CD4-positive, alpha-beta T cell treated with Interleukin-2 at 100 ng/mL for 4 hours (primary cell): ENCODE results near the gene ECSCR.
"Not testable (repeated sequence)": the region's sequence is repeated elsewhere in the genome, so short reads cannot be mapped to it uniquely, and the experiment has no call there.

Experiments
- DNase-seq: peaks from one replicate; pipeline ENCODE4 v3.0.0-alpha.2; 2020; ENCODE audit warnings: low spot score

Gene ECSCR

DNA sequence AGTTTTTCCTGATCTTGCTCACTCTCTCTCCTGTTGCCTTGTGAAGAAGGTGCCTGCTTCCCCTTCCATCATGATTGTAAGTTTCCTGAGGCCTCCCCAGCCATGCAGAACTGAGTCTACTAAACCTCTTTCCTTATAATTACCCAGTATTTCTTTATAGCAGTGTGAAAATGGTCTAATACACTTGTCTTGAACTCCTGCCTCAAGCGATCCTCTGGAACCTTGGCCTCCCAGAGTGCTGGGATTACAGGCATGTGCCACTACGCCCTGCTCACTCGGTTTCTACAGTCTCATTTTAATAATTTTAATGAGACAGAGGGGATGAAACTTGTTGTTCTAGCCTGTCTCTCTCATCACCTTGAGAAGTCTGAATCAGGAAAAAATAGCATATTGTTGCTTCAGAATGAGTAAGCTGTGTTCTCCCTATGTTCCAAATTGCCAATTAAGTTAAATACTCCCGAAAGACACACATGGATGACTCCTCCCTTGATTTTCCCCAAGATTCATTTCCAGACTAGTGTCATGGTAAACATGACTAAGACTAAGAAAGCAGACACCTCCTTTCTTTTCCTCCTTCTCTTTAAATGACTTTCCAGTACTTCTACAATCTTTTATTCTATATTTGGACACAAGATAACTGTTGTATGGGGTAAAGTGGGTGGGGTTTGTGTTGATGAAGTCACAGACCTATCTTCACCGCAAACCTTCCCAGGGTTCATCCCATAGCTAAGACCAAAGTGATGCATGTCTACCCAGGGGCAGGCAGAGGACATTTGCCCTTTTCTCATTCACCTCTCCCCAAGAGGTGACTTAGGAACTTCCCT lies 15.4 kb downstream of the ECSCR start:
- no peak for DNase-seq

DNA sequence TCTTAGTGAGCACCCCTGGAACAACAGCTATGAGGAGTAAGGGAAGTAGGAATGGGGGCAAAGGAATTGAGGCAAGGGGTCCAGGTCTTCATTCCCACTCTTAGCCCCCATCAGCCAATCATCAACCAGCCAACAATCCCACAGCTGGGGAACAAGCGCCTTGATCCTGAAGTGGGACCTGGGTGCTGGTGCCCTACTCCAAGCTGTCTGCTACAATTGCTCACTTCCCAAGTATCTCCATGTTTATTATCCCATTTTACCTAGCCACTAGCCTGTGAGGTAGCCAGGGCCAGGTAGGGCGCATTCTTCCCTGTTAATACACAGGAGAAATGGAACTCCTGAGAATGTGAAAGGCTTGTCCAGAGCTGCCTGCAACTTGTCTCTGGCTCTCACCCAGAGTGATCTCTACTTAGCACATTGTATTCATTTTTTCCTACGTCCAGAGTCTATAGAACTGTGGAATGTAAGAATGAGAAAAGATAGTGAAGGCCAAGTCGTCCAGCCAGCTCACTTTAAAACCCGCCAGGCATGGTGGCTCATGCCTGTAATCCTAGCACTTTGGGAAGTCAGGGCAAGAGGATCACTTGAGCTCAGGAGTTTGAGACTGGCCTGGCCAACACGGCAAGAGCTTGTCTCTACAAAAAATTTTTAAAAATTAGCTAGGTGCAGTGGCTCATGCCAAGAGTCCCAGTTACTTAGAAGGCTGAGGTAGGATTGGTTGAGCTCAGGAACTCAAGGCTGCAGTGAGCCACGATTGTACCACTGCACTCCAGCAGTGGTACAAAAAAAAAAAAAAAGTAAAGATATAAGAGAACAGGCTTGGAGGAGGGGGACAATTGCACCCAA lies 17.0 kb downstream of the ECSCR start:
- no peak for DNase-seq

DNA sequence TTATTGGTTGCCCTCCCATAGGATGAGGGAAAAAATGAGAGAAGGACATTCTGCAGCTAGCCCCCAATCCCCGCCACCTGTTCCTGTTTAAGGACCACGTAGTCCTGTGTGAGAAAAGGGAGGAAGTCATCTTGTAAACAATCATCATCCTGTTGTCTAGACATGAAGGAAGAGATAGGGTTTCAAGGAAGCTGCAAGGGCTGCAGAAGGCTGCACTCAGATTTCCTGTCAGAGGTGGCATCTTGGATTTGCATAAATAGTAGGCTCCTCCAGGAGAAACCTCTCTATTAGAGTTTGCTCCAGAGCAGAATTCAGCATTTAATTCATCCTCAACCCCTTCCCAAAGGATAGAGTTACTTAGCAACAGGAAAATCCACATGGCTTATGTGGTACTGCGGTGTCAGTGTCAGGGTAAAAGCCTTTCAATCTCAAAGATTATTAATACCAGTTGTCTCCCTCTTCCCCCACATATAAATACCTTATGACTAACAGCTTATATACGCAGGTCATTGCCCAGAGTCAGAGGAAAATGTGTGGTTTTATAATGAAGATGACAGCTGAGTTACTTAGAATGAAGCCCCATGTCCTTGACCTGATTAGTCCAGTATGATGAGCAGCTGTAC lies 18.6 kb downstream of the ECSCR start:
- DNase-seq = peak; percentile 46

DNA sequence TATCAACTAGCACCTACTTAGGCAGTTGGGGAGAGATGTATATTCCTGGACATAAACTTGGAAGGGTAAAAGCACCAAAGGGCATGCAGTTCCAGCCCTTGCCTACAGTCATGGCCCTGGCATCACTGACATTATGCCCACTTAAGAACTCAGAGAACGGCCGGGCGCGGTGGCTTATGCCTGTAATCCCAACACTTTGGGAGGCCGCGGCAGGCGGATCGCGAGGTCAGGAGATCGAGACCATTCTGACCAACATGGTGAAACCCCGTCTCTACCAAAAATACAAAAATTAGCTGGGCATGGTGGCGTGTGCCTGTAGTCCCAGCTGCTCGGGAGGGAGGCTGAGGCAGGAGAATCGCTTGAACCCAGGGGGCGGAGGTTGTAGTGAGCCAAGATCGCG lies 22.1 kb downstream of the ECSCR start:
- DNase-seq = not testable (repeated sequence)

DNA sequence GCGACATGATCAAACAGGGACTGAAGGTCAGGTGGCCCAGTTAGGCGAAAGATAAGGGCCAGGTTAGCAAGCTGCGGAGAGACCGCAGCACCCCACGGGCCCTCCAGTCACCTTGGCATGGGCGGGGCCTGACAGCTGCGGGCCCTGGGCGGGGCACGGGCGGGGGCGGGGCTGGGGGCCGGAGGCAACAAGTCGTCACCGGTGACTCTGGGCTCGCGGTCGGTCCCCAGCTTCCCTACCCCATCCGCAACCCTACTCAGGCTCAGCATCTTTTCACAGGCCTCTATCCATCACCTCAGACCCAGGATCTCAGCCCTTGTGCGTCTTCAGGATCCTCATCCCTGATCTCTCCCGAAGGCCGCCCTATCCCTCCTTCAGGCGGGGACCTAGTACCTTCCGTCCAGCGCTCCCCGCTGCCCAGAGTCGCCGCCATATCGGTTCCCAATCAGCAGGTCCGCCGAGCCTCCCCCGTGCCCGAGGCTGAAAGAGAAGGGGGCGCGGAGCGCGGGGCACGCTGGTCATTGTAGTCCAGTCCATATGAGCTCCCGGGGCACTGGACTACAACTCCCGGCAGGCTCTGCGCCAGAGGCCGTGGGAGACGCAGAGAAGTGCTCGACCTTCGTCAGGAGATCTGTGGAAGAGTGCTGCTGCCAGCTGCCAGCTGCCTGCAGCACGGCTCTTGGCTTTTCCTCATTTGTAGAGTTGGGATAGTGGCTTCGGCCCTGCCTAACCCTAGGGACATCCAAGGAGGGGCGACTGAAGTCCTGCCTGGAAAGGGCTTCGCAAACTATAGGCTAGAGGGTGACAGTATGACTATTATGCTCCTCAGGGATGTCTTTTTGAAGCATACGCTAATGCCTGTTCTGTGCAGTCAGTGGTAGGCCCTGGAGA lies 23.3 kb downstream of the ECSCR start, which contains the start of gene DNAJC18:
DNAJC18 (minus strand) TSS at position 513 of the 891 bp plus-strand sequence; CDS start at position 433, 80 bp downstream.
- DNase-seq = peak; percentile 88

DNA sequence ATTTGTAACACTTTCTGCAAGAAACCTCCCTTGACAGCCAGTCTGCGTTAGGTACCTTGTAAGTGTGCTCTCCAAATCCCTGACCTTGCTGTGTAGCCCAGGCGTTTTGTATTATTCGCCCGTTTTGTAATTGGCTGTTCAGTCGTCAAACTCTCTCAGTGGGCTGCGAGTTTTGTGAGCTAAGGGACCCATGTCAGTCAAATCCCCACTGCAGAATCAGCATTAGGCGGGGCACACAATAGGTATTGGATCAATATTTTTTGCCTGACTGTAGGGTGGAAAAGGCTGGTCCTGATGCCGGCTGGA lies 23.9 kb downstream of the ECSCR start:
- no peak for DNase-seq

DNA sequence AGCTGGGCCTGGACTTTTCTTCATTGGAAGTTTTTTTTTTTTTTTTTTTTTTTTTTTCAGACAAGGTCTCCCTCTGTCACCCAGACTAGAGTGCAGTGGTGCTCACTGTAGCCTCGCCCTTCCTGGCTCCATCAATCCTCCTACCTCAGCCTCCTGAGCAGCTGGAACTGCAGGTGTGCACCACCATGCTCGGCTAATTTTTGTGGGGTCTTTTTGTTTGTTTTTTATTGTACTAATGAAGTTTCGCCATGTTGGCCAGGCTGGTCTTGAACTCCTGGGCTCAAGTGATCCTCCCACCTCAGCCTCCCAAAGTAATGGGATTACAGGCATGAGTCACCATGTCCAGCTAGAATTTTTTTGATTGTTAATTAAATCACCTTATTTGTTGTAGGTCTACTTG lies 26.9 kb downstream of the ECSCR start:
- no peak for DNase-seq

DNA sequence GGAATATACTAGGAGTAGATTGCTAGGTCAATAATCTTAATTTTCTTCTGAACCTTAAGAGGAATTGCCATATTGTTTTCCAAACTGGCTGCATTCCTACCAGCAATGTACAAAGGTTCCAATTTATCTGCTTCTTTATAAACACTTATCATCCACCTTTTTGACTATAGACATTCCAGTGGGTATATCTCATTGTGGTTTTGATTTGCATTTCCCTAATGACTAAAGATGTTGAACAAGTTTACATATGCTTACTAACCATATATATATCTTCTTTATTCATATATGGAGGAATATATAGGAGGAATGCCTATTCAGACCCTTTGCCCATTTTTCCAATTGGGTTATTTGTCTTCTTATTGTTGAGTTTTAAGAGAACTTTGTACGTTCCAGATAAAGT lies 30.8 kb downstream of the ECSCR start:
- no peak for DNase-seq

DNA sequence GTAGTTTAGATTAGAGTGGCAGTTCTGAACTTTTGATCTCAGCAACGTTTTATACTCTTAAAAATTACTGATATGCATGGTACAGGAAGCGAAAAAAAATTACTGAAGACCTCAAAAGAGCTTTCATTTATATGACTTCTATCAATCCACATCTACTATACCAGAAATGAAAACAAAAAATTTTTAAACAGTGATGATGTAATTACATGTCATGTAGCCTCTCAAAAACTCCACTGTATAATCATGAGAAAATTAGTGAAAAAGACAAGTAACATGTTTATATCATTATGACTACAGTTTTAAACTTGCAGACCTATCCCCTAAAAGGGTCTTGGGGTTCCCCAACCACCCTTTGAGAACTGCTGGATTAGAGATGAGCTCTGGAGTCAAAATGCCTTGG lies 32.5 kb downstream of the ECSCR start:
- no peak for DNase-seq

DNA sequence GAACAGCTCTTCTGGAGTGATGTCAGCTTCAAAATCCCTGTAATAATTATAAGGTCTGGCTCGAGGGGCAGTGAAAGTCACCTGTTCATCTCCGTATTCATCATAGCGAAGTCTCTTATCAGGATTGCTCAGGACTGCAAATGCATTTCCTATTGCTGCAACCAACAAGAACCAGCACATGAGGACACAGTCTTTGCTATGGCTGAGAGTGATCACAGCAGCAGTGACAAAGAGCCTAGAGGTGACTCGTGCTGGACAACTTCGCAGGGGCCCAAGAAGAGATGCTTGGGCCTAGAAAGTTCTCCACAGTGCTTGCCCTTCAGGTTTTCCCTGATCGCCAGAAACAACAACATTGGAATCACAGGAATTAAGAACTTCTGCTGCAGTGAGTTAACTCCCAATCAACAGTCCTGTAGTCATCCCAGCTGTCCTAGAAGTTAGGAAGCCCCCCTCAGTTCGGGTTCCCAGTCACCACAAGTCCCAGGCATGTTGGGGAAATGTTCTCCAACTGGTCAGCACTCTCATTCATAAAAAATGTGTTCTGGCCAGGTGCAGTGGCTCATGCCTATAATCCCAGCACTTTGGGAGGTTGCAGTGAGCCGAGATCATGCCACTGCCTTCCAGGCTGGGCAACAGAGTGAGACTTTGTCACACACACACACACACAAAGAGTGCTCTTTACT lies 36.2 kb downstream of the ECSCR start:
- DNase-seq = no peak

DNA sequence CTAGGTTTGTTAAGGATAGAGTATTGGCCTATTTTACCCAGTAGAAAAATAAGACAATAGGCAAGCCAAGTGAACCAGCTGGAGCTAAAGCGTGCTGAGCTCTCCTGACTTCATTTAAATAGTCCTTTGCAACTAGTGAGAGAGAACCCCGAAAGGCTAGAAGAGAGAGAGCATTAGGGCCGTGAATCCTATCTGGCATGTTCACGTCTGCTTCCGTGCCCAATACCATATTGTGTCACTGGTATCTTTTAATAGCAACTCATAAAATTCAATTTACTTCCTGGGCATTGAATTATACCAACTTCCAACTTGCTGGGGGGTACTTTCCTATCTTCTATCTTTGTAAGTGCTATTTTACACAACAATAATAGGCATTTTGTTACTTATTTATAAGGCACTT lies 37.0 kb downstream of the ECSCR start:
- DNase-seq = no peak

DNA sequence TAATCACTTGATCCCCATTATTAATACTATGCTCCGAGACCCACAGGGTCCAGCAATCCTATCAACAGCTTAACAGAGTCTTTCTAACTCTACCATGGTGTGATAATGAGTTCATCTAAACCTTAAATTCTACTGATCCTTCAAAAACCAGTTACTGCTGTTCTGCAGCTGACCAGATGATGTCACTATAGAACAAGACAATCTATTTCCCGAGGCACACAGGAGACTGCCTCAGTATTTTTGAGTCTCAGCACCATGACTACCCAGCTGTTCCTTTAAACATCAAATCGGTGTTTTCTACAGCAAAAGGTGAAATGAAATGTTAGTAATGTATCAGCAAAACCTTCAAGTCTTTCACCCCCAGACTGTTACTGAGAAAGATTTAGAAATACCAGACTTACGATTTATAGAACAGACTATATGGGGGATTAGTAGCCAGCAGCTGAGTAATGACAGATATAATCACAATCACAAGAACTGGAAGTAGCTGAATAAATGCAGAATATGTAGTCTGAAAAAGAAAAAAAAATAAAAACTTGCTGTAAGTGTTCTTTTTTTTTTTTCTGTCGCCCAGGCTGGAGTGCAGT lies 40.1 kb downstream of the ECSCR start:
- peak; percentile 88 for DNase-seq

DNA sequence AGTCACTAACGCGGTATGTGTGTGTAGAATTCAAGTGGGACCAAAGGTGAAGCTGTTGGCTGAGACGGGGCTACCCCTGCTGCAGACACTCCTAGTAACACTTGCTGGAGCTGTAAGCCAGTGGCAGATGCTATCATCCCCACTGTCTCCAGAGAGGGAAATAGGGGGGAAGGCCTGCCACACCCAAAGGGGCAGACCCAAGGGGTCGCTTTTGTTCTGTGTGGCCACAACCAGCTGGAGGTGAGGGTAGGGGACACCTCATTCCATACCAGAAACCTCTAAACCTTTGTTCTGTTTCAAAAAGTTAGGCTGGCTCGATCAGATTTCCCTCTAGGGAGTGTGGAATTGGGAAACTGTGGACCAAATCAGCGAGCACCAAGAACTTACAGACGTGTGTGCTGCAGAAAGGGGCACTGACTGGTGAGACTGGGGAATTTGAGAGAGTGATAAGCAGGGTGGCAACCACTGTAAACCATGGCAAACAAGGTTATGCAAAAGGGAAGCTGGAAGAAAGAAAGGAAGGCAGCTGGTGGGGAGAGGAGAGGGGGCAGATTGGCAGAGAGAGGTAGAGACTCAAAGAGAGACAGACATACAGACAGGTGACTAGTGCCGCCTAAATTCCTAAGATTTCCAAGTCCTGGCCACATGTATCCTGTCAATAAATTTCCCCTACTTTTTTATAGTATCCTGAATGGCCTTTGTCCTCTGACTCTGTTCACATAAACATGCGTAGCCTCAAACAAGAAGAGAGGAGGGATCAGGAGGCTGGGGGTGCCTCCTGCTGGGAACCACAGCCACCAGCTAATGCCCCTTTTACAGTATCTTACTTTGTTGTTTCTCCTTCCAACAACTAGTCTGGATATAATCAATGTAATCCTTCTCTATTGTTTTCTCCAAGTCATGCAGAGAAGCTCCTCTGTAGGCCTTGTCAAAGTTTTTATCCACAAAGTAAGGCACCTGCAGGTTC lies 43.0 kb downstream of the ECSCR start:
- DNase-seq = no peak

DNA sequence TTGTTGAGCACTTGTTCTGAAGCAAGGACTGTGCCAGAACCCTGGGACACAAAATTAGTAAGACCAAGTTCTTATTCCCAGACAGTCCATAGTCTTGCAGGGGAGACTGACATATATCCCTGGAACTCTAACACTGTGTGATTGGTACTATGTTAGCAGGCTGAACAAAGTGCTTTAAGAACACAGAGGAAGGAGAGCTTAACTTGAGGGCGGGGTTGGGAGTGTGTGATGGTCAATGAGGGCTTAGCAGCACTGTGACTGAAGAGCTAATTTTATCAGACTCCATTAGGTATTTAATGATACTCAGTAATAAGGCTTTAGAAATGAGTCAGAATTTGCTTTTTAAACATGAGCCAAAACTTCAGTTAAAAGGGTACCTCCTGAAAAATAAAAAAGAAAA lies 43.8 kb downstream of the ECSCR start:
- DNase-seq = no peak

DNA sequence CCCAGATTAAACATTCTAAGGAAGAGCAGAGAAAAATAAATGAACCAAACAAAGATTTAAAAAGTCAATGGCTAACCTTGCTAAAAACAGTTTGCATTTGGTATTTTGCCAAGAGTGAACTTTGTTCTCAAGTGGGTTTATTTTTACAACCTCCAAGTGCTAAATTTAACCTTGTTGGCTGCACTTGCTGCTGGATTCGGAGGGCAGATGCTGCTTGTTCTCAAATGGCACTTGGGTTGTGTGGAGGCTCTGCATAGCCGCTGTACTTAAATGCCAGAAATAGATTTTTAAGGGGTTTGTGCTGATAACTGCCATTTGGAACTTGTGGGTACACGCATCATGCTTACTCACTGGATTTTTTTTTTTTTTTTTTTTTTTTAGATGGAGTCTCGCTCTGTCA lies 45.3 kb downstream of the ECSCR start:
- no peak for DNase-seq

DNA sequence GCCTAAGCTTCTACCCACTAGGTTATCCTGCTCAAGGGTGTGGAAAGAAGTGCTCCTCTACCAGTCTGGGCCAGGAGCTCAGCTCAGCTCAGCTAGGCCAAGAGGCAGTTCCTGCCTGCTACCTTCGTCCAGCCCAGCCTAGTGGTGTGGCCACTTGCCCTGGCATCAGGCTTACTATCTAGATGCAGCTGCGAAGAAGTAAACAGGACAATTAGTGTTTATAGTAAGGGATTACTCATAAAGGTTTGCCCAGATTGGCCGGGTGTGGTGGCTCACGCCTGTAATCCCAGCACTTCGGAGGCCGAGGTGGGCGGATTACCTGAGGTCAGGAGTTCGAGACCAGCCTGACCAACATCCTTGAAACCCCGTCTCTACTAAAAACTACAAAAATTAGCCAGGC lies 45.9 kb downstream of the ECSCR start:
- DNase-seq = no peak

DNA sequence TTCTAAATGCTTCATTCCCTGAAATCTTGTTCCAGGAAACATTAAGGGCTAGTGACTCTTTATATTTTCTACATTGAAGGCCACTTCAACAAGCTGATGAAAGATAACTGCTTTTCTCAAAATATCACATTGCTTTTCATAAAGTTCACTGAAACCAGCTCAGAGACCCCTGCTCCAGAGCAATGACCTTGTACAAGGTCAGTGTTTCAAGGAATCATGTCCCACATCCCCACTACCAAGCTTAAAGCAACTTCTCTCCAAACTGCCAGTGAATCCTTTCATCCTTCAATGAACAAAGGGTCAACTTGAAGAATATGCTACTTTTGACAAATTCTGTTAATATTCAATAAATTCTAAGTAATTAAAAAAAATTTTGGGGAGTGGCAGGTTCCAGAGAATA lies 46.7 kb downstream of the ECSCR start:
- no peak for DNase-seq

DNA sequence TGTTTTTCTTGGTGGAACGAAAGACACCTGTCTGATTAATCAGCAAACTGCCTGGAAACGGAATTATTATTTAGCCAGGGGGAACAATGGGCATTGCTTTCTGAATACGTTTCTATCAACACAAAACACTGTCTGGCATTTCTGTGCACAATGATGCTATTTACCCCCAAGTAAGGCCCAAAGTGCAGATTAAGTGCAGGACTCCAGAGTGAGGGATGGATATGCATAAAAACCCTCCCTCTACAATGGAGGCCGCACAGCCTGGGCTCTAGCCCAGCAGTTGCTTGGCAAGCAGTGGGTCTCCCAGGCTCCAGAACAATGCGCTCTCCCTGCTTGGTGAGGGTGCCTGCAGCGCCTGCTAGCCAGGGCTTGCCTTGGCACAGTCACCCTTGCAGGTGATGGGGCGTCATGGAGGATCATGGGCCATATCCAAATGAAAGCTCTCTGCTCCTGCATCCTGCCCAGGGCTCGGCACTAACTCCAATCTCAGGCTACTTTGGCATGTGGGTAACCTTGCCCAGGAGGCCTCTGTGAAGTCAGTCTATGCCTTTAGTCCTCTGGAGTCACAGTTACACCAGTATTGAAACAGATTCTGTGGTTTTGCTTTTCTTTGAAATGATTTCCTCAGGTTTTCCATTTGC lies 47.2 kb downstream of the ECSCR start:
- peak; percentile 25 for DNase-seq

DNA sequence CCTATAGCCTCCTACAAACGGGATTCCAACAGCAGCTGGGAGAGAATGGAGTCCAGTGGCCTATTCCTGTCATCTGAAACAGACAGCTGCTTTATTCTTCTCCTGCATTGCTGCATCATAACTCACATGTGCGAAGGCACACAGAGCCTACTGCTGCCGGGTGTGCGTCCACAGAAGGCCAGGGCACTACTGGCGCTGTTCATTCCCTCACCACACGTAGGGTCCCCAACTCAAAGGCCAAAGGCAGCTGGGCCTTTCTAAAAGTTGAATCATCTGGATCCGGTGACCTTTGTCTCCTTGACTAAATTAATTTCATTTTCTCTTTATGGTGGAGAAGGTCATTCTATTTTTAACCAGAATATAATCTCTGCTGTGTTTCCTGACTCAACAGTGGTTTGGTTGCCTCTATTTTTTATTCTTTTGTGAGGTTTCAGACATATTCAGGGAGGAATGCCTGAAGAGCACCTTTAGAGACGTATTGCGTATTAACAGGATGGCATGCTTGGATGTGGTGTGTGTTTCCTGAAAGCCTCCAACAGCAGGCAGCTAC lies 47.9 kb downstream of the ECSCR start:
- no peak for DNase-seq
